HG03175 (cell line): ENCODE measurements around the gene SMARCC2.
"Not testable (repeated sequence)": the region's sequence is repeated elsewhere in the genome, so short reads cannot be mapped to it uniquely, and the experiment has no call there.

Experiments used
- ATAC-seq: cut with Tn5 transposase; IDR thresholded peaks from one replicate; pipeline ENCODE4 v1.9.1; 2021; ENCODE audit warnings: mild to moderate bottlenecking, moderate library complexity; ENCODE audit not compliant: unreplicated experiment

The SMARCC2 gene

DNA sequence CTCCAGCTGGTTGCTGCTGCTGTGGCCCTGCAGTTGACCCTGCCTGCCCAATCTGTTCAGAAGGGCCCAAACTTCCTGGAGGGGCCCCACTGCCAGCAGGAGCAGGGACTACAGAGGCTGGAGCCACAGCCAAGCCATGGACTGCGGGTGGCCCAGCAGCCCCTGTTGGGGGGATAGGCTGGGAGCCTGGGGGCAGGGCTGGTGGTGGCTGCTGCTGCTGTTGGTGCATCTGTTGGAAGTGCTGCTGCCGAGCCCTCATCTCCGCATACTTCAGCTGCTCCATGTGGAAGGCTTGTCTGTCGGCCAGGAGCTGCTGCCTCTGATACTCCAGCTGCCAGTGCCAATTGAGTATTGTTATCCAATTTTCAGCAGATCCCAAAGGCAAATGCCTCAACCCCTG is 23.9 kb downstream of the SMARCC2 start:
- no peak for ATAC-seq

DNA sequence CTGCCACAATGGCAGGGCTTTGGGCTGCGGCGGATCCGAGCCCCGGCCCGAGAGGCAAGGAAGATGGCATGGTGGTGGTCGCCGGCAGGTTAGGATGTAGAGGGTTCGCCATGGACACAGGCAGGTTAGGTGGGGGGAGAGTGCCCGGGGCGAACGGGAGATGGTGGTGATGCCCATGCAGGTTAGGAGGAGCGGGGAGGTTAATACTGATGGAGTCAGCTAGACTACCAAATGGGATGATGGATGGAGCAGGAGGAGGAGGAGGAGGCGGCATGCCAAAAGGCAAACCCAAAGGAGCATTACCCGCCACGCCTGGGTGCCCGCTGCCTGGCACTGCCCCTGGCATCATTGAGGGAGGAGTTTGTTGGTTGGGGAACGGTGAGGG is 24.9 kb downstream of the SMARCC2 start:
- no peak for ATAC-seq

DNA sequence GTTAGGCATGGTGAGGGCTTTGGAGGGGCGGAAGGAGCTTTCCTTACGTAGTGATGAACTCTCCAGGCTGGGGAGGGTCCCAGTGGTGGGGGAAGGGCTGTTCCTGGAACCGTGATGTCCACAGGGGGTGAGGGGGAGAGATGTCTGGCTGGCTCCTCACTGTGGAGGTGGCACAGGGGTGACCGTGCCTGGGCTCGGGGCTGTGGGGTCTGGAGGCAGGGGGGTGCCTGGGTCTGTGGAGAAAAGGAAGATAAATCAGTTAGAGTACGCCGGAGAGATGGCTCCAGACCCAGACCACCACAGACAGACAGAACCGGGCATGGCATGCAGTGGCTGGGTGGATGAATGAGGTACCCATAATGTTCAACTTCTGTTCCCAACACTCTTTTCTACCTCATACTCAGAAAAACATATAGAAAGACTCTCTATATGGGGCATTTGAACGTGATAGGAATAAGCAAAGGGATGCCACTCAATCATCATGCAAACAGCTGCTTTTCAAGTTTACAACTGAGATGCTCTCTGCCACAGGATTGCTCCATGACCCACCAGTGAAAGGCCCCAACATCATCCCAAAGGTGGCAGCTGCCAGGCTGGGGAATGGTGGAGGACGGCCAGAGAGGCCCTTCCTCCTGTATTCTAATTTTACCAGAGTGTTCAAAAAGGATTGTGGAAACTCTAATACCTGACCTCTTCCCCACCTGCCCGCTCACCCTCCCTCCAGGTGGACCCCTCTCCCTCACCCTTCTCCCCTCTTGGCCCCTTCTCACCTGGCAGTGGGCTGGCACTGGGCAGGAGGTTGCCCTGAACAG is 25.5 kb downstream of the SMARCC2 start:
- ATAC-seq, result no peak

DNA sequence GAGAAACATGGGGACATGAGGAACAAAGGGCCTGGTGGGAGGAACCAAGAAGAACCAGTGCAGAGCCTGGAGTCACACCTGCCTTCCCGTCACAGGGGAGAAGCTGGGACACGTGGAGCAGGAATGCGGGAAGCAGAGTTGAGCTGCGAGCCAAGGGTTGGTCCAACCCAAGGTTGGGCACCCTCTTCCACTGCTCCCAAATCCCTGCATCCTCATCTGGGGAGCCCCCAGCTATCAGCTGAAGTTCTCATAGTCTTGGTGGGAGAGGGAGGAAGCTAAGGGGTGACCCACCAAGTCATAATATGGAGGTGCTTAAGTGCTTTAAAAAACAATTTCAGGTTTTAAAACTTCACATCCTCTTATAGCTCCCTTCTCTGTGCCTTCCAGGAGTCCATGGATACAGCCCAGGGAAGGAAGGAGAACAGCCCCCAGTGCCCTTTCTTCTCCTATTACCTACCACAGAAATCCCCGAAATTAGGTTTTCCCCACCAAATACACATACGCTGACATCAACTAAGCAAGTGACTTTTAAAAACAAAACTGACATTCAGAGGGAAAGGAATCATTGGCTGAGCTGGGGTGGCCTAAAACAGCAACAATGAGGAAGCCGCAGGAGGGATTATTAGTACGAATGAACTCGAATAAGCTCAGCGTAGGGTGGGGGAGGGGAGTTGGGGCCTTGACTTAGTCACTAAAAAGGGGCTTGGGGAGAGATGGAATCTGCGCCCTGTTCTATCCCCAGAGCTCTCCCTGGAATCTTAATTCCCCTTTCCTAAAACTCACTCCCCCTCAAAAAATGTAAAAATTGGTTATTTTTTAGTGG is 26.6 kb downstream of the SMARCC2 start:
- ATAC-seq, result no peak

DNA sequence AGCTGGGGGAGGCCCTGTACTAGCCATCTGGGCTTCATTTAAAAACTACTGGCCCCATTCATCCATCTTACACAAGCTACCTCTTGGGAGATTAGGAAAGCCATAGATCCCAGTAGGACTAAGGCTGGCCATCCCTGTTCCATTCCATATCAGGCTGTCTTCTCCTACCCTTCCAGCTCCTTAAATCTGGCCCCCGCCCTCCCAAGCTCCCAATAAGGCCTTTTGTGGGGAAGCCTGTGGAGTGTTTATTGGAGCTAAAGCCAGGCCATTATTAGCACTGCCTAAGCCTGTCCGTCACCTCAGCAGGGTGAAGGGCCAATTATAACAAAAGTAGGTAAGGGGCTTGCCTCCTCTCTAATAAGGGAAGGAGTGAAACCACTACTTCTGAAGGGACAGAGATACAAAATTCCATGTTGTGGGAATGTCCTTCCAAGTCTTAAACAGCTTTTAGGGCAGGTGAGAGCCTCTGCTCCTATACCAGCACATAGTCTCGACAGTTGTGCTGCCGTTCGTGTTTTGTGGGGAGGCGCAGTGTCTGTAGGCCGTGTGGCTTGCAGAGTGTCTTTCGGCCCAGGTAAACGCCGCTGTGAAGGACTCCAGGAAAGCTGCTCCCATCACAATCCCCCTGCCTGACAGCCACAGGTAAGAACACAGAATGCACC is 27.5 kb downstream of the SMARCC2 start:
- no peak for ATAC-seq

DNA sequence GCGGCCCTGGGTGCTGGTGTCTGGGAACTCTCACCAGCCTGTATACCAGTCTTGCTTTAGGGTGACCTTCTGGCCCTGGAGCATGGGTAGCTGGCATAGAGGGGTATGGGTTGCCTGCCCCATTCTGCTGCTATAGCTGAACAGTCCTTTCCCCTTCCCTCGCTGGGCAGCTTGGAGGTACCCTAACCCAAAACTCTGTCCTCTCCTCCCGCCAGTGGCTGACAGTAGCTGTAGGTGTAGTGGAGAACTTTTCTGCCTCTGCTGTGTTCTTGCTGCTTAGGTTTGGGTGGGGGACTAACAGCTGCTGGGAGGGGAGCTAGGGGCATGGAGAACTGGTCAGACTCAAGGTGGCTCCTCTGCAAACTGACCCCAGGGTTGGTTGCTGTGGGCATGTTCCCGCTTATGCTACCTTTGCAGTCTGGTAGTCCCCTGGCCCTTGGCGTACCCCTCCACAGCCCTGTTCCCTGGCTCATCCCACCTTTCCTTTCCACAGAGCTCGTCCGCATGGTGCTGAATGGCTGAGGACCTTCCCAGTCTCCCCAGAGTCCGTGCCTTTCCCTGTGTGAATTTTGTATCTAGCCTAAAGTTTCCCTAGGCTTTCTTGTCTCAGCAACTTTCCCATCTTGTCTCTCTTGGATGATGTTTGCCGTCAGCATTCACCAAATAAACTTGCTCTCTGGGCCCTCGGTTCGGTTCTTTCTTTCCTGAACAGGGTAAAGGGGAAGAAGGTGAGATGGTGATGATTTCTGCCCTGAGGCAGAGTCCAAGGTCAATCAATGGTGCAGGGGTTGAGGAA is 28.2 kb downstream of the SMARCC2 start:
- ATAC-seq, result no peak

DNA sequence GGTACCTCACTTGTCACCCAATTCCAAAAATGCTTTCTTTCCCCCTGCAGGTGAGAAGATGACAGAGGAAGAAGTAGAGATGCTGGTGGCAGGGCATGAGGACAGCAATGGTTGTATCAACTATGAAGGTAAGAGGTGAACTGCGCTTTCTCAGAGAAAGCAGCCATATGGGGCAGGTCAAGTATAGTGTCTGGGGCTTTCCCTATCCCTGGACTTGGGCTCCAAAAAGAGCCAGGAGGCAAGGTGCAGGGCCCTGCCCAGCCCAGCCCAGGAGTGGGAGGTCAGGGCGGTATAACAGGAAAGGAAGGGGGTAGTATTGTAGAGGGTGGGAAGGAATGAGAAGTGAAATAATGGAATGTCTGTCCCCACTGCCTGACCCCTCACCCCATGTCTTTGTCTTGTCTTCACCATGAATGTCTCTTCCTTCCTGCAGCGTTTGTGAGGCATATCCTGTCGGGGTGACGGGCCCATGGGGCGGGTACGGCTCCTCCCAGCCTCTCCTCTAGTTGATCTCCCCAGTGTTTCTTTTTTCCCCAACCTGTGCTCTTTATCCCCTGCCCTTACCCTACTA is 29.0 kb downstream of the SMARCC2 start:
- no peak for ATAC-seq

DNA sequence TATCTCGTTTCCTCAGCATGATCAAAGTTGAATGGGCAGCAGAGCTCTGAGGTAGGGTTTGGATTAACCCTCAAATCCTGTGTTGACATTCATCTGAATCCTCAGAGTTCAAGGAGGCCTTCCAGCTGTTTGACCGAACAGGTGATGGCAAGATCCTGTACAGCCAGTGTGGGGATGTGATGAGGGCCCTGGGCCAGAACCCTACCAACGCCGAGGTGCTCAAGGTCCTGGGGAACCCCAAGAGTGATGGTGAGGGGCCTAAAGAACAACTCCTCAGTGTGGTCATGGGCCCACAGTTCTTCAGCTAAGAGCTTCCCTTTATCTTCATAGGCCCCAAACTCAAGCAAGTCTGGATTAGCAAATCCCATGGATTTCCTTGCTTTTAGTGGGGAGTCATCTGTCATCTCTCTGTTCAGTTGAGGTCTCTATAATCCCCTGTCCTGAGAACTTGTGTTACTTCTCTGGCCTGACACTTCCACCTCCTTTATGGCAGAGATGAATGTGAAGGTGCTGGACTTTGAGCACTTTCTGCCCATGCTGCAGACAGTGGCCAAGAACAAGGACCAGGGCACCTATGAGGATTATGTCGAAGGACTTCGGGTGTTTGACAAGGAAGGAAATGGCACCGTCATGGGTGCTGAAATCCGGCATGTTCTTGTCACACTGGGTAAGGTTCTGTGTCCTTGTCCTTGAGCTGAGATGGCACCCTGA is 29.6 kb downstream of the SMARCC2 start:
- no peak for ATAC-seq

DNA sequence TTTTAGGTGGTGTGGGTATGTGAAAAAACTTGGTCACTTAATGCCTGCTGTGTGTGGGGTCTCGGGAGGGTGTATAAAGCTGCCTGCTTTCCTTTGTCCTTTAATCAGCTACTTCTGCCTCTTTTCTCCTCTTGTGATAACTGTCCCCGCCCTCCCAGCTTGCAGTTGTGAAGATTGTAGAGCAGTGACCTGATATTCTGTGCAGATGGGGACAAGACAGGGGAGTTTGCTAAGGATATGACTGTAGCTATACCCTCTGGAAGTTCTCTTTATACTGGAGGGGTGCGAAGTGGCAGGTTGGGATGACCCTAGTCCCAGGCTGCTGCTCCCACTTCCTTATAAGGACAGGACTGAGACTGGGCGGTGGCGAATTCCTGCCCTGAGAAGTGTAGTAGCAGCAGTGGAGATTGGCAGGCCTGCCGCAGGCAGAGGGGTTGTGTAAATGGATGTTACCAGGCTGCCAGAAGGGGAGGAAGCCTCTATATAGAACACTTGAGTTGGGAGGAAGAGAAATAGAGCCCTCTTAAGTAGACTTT is 30.3 kb downstream of the SMARCC2 start:
- no peak for ATAC-seq

DNA sequence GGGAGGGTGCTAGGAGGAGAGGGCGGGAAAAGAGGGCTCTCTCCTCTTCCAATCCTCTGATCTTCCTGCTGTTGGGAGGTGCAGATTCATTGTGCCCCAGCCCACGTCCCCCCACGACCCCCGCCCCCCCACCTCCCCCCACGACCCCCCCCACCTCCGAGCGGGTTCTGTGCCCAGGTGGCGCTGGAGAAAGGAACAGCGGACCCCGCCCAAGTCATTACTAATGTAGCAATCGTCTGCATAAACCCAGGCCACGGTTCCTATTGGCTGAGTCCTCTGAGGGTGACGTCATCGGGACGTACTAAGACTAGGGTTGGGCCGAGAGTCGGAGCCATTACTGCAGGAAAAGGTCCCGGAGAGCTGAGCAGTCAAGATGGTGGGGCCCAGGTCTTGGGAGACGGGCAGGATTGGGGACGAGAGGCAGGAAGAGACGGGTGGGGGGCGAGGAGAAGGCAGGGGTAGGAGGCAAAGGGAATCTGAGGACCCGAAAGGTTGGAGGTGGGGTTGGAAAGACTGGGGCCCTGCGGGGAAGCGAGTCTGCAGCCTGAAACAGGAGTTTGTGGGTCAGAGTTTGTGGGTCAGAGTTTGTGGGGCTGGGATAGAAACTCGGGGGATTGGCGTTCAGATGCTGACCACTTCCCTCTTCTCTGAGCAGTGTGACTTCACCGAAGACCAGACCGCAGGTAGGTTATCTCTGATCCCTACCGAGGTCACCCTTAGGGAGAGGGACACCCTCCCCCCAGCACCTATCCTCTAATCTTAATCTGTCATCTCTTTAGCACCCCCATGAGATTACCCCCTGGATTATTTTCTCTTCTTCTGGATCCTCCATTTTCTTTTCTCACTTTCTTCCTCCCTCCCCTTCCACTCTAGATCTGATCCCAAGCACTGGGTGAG is 31.0 kb downstream of the SMARCC2 start, which contains the start of gene MYL6:
Gene MYL6 (plus strand): TSS at position 331 of the 897 bp plus-strand sequence. CDS start 43 bp downstream, at position 374.
- peak; percentile 88 for ATAC-seq

DNA sequence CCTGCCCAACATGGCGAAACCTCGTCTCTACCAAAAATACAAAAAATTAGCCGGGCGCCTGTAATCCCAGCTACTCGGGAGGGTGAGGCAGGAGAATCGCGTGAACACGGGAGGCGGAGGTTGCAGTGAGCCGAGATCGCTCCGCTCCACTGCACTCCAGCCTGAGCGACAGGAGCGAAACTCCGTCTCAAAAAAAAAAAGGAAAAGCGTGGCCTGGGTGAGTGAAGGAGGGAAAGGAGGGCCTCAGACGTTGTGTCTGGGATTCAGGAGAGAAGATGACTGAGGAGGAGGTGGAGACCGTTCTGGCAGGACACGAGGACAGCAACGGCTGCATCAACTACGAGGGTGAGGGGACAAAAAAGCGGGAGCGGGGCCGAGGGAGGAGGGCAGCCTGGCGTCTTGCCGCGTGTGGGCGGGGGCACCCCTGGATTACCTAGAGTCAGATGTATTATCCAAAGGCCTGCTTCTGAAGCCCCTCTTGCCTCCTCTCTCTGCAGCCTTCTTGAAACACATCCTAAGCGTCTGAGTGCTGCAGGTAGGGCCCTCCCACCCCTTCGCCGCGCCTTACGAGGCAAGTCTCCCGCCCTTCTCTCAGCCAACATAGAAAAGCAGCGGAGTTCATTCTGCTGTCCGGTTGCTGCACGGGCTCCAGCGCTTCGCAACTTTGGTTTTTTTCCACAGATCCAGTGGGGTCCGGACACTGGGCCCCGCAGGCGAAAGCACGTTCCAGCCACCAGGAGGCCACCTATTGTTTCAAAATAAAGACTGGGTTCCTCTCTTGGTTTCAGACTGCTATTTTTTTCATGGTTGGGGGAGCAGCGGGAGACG is 31.9 kb downstream of the SMARCC2 start:
- ATAC-seq, result peak; percentile 47

DNA sequence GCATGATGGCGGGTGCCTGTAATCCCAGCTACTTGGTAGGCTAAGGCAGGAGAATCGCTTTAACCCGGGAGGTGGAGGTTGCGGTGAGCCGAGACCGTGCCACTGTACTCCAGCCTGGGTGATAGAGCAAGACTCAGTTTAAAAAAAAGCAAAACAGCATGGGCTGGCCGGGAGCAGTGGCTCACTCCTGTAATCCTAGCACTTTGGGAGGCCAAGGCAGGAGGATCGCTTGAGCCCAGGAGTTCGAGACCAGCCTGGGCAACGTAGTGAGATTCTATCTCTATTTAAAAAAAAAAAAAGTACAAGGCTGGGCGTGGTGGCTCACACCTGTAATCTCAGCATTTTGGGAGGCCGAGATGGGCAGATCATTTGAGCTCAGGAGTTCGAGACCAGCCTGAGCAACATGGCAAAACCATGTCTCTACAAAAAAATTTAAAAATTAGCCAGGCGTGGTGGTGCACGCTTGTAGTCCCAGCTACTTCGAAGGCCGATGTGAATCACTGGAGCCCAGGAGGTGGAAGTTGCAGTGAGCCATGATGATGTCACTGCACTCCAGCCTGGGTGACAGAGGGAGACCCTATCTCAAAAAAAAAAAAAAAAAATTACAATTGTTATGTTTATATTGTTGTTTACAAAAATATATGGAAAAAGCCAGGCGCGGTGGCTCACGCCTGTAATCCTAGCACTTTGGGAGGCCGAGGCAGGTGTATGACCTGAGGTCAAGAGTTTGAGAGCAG is 32.7 kb downstream of the SMARCC2 start:
- ATAC-seq, result not testable (repeated sequence)

DNA sequence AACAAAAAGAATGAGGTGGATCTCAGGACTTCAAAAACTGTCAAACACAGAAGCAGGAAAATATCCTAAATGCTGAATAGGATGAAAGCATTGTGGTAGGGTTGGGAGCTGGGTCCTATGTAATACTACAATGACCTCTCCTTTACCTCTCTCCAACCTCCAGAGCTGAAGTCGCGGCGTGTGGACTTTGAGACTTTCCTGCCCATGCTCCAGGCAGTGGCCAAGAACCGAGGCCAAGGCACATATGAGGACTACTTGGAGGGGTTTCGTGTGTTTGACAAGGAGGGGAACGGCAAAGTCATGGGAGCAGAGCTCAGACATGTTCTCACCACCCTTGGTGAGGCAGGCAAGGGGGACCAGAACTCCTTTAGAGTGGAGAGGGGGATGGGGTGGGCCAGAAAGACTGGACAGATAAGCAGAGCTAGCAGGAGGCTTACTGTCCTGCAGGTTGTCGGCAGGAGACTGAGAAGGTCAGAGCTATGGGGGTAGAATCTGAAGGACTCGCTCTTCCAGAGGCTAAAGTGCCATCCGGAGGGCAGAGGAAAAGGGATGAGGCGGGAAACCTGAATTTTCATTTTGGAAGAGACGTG is 33.9 kb downstream of the SMARCC2 start:
- ATAC-seq, result no peak

DNA sequence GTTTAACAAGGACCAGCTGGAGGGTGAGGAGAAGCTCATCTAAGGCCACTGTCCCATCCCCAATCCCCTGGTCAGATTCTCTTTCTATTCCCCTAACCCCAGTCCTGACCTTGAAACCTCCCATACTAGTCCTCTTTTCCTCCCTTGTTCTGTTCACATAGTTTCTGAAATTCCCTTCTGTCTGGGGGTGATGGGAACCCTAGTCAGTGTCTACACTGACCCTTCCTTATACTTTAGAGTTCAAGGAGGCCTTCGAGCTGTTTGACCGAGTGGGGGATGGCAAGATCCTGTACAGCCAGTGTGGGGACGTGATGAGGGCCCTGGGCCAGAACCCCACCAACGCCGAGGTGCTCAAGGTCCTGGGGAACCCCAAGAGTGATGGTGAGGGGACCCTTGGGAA is 34.5 kb downstream of the SMARCC2 start:
- ATAC-seq, result no peak

DNA sequence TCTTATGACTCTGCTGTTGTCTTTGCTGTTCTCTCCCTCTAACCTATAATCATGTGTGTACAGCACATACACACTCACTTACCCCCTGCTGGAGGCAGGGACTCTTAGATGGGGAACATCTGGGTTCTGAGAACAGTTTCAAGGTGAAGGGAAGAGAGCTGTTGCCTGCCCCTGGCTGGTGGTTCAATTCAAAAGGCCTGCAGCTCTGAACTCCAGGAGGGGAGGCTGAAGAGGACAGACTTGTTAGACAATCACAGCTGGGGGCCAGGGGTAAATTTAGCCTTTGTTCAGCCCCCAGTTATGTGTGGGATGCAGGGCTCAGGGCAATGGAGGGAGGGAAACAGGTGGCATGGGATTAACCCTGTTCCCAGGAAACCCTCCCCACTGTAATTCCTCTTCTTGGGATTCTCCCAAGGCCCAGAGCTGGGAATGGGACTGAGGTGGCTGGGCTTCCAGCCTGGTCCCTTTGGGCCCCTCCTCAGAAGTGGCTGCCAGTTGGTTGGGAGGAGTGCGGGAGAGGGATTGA is 35.0 kb downstream of the SMARCC2 start:
- ATAC-seq, result no peak

DNA sequence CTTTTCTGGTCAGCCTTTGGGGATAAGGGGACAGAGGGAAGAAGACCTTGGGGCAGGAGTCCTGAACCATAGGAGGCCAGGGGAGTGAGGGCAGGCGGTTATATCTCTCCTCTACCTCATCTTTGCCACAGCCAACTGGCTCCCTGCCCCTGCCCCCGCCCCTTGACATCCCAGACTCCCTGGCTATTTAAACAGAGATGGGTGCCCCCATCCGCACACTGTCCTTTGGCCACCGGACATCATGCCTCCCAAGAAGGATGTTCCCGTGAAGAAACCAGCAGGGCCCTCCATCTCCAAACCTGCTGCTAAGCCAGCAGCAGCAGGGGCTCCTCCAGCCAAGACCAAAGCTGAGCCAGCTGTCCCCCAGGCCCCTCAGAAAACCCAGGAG is 35.6 kb downstream of the SMARCC2 start:
- ATAC-seq, result no peak
